ENCODE data around the gene ADAMTS16. TPM values are rescaled to one million over a fixed set of nuclear protein-coding genes. Genes with fewer than 3 reads are reported as not detected.
A peak's percentile ranks its signal among the peaks of the same experiment; 100 is the strongest.

The ADAMTS16 gene
- total and polyA plus RNA-seq, 2 experiments from 2014 or later, result 2.2 to 5.9 TPM

DNA sequence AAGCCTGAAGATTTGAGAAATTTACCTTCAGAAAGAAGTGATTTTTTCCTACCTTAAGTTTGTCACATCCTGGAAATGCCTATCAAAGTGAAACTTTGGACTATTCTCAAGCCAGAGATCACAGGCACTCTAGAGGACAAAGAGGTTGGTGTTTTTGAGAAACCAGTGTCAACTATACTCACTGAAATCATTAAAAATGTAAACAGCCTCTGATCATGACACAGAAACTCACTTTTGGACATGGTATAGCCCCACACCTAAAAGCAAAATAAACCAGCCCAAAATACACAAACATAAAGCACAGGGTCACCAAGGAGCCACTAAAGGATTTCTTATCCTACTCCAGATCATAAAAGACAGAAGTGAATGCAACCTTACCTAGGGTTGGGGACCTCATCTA, 216.6 kb downstream of the ADAMTS16 start:
- H3K4me1 ChIP-seq (ENCODE audit: insufficient read depth), result peaks cover under 1% of the 10 kb centered on the region
- no peaks in the 10 kb centered on the region for H3K27me3 ChIP-seq
- H3K36me3 ChIP-seq (replicated peaks; ENCODE audit: insufficient read depth, low read depth), result no peaks in the 10 kb centered on the region
- no peak overlapping the region for H3K27ac ChIP-seq
- no peaks in the 10 kb centered on the region for H4K20me1 ChIP-seq (ENCODE audit: insufficient read depth, poor library complexity, severe bottlenecking)
- no peak for DNase-seq (ENCODE audit: low spot score)
- H3K9me3 ChIP-seq (ENCODE audit: low read depth), result no peaks in the 10 kb centered on the region
- TF ChIP-seq, protein P1, sequence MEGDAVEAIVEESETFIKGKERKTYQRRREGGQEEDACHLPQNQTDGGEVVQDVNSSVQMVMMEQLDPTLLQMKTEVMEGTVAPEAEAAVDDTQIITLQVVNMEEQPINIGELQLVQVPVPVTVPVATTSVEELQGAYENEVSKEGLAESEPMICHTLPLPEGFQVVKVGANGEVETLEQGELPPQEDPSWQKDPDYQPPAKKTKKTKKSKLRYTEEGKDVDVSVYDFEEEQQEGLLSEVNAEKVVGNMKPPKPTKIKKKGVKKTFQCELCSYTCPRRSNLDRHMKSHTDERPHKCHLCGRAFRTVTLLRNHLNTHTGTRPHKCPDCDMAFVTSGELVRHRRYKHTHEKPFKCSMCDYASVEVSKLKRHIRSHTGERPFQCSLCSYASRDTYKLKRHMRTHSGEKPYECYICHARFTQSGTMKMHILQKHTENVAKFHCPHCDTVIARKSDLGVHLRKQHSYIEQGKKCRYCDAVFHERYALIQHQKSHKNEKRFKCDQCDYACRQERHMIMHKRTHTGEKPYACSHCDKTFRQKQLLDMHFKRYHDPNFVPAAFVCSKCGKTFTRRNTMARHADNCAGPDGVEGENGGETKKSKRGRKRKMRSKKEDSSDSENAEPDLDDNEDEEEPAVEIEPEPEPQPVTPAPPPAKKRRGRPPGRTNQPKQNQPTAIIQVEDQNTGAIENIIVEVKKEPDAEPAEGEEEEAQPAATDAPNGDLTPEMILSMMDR (IDR thresholded peaks at IDR 0.05; ENCODE audit: poor library complexity), result no peak
- TF ChIP-seq EZH2 (IDR thresholded peaks at IDR 0.05; ENCODE audit: borderline replicate concordance), result no peak
- TF ChIP-seq EZH2phosphoT487 (IDR thresholded peaks at IDR 0.05; ENCODE audit: low read depth, severe bottlenecking, unreplicated experiment), result no peak
- no peak overlapping the region for H2AFZ ChIP-seq
- no peaks in the 10 kb centered on the region for H3K79me2 ChIP-seq
- H3K4me3 ChIP-seq, result no peak overlapping the region
- no peaks in the 10 kb centered on the region for H3K9me2 ChIP-seq (replicated peaks; ENCODE audit: insufficient read depth)
- H3K4me2 ChIP-seq, result no peak overlapping the region

DNA sequence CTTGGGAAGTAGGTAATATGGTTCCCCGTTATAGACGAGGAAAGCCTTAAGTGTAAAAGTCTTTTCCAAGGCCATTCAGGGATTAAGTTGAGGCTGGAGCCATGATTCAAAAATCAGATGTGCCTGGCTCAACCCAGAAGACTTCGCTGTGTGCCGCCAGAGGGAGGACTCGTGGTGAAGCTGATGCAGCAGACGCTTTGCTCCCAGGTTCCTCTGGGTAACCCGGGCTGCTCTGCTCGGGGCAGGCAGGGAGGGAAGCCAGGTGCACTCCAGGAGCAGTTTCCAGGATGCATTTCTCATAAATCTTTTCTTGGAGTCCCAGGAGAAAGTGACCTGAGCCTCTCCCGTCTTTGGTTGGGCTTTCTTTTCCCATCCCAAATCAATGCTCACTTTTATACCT, 219.5 kb downstream of the ADAMTS16 start:
- no peak for TF ChIP-seq EZH2 (IDR thresholded peaks at IDR 0.05; ENCODE audit: borderline replicate concordance)
- TF ChIP-seq, protein P1 (IDR thresholded peaks at IDR 0.05; ENCODE audit: poor library complexity), result no peak
- TF ChIP-seq EZH2phosphoT487 (IDR thresholded peaks at IDR 0.05; ENCODE audit: low read depth, severe bottlenecking, unreplicated experiment), result no peak
- Histone ChIP-seq H2AFZ (no peak overlapping the region), H4K20me1 (ENCODE audit: insufficient read depth, poor library complexity, severe bottlenecking) (no peaks in the 10 kb centered on the region), H3K4me3 (no peak overlapping the region), H3K36me3 (replicated peaks; ENCODE audit: insufficient read depth, low read depth) (no peaks in the 10 kb centered on the region), H3K27ac (no peak overlapping the region), H3K9me3 (ENCODE audit: low read depth) (no peaks in the 10 kb centered on the region), H3K9me2 (replicated peaks; ENCODE audit: insufficient read depth) (no peaks in the 10 kb centered on the region), H3K79me2 (no peaks in the 10 kb centered on the region), H3K4me2 (no peak overlapping the region), H3K27me3 (no peaks in the 10 kb centered on the region), H3K4me1 (ENCODE audit: insufficient read depth) (no peaks in the 10 kb centered on the region)
- WGBS (ENCODE audit: low lambda C conversion rate, missing lambda C conversion rate), result 90% methylated on average over 9 of the region's 9 CpGs
- DNase-seq (ENCODE audit: low spot score), result no peak

DNA sequence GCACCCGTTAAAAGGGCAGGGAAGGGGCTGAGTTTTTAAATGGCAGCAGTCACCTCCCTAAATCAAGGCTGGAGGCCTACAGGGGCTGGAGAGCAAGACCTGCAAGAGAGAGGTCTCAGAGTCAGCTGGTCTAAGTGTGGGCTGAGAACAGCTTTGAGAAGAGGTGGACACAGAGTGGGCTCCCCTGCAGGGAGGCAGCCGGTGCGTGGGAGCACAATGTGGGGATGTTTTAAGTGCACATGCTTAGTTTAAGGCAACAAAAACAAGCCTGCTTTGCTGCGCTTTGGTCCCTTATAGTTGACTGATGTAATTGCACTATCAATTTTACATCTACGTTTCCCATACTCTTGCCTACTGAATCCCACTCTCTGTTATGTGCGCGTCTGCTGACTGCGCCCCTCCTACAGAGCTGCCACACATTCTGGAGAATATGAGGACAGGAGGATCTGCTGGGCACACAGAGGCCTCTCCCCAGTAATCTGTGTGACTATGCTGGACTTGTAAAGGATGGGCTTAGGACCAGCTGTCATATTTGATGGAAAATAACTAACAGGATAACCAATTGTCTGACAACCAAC, 220.3 kb downstream of the ADAMTS16 start:
- H3K9me3 ChIP-seq (ENCODE audit: low read depth), result no peaks in the 10 kb centered on the region
- no peaks in the 10 kb centered on the region for H4K20me1 ChIP-seq (ENCODE audit: insufficient read depth, poor library complexity, severe bottlenecking)
- no peaks in the 10 kb centered on the region for H3K9me2 ChIP-seq (replicated peaks; ENCODE audit: insufficient read depth)
- no peaks in the 10 kb centered on the region for H3K79me2 ChIP-seq
- no peak overlapping the region for H3K4me3 ChIP-seq
- DNase-seq (ENCODE audit: low spot score), result no peak
- no peak overlapping the region for H3K4me2 ChIP-seq
- H3K4me1 ChIP-seq (ENCODE audit: insufficient read depth), result no peaks in the 10 kb centered on the region
- peak overlapping the region; percentile 48 for H3K27ac ChIP-seq
- no peaks in the 10 kb centered on the region for H3K27me3 ChIP-seq
- H3K36me3 ChIP-seq (replicated peaks; ENCODE audit: insufficient read depth, low read depth), result no peaks in the 10 kb centered on the region
- 93% methylated on average over 8 of the region's 8 CpGs for WGBS (ENCODE audit: low lambda C conversion rate, missing lambda C conversion rate)
- TF ChIP-seq, protein P1 (IDR thresholded peaks at IDR 0.05; ENCODE audit: poor library complexity), result no peak
- no peak for TF ChIP-seq EZH2phosphoT487 (IDR thresholded peaks at IDR 0.05; ENCODE audit: low read depth, severe bottlenecking, unreplicated experiment)
- no peak for TF ChIP-seq EZH2 (IDR thresholded peaks at IDR 0.05; ENCODE audit: borderline replicate concordance)
- no peak overlapping the region for H2AFZ ChIP-seq

Measured in hepatocyte (in vitro differentiated cells).